Measurements from ENCODE around the gene SERPINB10.
A peak's percentile ranks its signal among the peaks of the same experiment; 100 is the strongest.

The SERPINB10 gene

GRCh38 chr18:63890950-63891304 is 16.8 kb upstream of the SERPINB10 start:
- Histone ChIP-seq H3K27me3 (replicated peaks; ENCODE audit: insufficient read depth, low read length) (no peaks in the 10 kb centered on the region), H3K36me3 (replicated peaks; ENCODE audit: insufficient read depth, low read length) (no peaks in the 10 kb centered on the region), H4K20me1 (ENCODE audit: insufficient read depth, low read length) (no peaks in the 10 kb centered on the region), H3K9me2 (replicated peaks; ENCODE audit: insufficient read depth, low read length) (no peaks in the 10 kb centered on the region), H3K4me2 (ENCODE audit: low read depth, low read length) (no peak overlapping the region), H3K4me1 (ENCODE audit: low read length) (no peaks in the 10 kb centered on the region), H3K79me2 (ENCODE audit: low read length) (no peaks in the 10 kb centered on the region), H3K9me3 (replicated peaks; ENCODE audit: insufficient read depth, low read length) (no peaks in the 10 kb centered on the region), H3K4me3 (ENCODE audit: low read length) (no peak overlapping the region), H3K9ac (ENCODE audit: low read length) (no peak overlapping the region), H3F3A (ENCODE audit: insufficient read depth, low read length) (no peaks in the 10 kb centered on the region), H3K27ac (ENCODE audit: low read length) (no peak overlapping the region), H2AFZ (ENCODE audit: low read length) (no peak overlapping the region)
- TF ChIP-seq CTCF (IDR thresholded peaks at IDR 0.05; ENCODE audit: low read length) (peak; percentile 39; the same call in 1 of the 2 replicates), EZH2 (optimal IDR thresholded peaks at IDR 0.05; ENCODE audit: low read depth, low read length) (no peak)
- no peak for DNase-seq

GRCh38 chr18:63892566-63892965 is 15.2 kb upstream of the SERPINB10 start:
- Histone ChIP-seq H3K4me1 (ENCODE audit: low read length) (no peaks in the 10 kb centered on the region), H3K27ac (ENCODE audit: low read length) (no peak overlapping the region), H3K4me3 (ENCODE audit: low read length) (no peak overlapping the region), H3K36me3 (replicated peaks; ENCODE audit: insufficient read depth, low read length) (no peaks in the 10 kb centered on the region), H3K4me2 (ENCODE audit: low read depth, low read length) (no peak overlapping the region), H3K27me3 (replicated peaks; ENCODE audit: insufficient read depth, low read length) (no peaks in the 10 kb centered on the region), H2AFZ (ENCODE audit: low read length) (no peak overlapping the region), H3K79me2 (ENCODE audit: low read length) (no peaks in the 10 kb centered on the region), H3K9me3 (replicated peaks; ENCODE audit: insufficient read depth, low read length) (no peaks in the 10 kb centered on the region), H3K9ac (ENCODE audit: low read length) (no peak overlapping the region), H4K20me1 (ENCODE audit: insufficient read depth, low read length) (no peaks in the 10 kb centered on the region), H3F3A (ENCODE audit: insufficient read depth, low read length) (no peaks in the 10 kb centered on the region), H3K9me2 (replicated peaks; ENCODE audit: insufficient read depth, low read length) (no peaks in the 10 kb centered on the region)
- TF ChIP-seq EZH2 (optimal IDR thresholded peaks at IDR 0.05; ENCODE audit: low read depth, low read length), result no peak
- no peak for TF ChIP-seq CTCF (IDR thresholded peaks at IDR 0.05; ENCODE audit: low read length)
- no peak for TF ChIP-seq EZH2phosphoT487 (IDR thresholded peaks at IDR 0.05; ENCODE audit: low read length)
- no peak for DNase-seq

- no peak overlapping the region for H3K27ac ChIP-seq (ENCODE audit: low read length)
- H2AFZ ChIP-seq (ENCODE audit: low read length), result no peak overlapping the region
Observed at GRCh38 chr18:63894106-63894772, 13.5 kb upstream of the SERPINB10 start.

More at GRCh38 chr18:63894106-63894772, 13.5 kb upstream of the SERPINB10 start:
- Histone ChIP-seq H3K9ac (ENCODE audit: low read length) (no peak overlapping the region), H3K79me2 (ENCODE audit: low read length) (no peaks in the 10 kb centered on the region), H4K20me1 (ENCODE audit: insufficient read depth, low read length) (no peaks in the 10 kb centered on the region), H3K9me3 (replicated peaks; ENCODE audit: insufficient read depth, low read length) (no peaks in the 10 kb centered on the region), H3F3A (ENCODE audit: insufficient read depth, low read length) (no peaks in the 10 kb centered on the region), H3K4me3 (ENCODE audit: low read length) (no peak overlapping the region), H3K4me1 (ENCODE audit: low read length) (no peaks in the 10 kb centered on the region), H3K36me3 (replicated peaks; ENCODE audit: insufficient read depth, low read length) (no peaks in the 10 kb centered on the region), H3K27me3 (replicated peaks; ENCODE audit: insufficient read depth, low read length) (no peaks in the 10 kb centered on the region), H3K4me2 (ENCODE audit: low read depth, low read length) (no peak overlapping the region), H3K9me2 (replicated peaks; ENCODE audit: insufficient read depth, low read length) (no peaks in the 10 kb centered on the region)
- TF ChIP-seq EZH2phosphoT487 (IDR thresholded peaks at IDR 0.05; ENCODE audit: low read length) (no peak), CTCF (IDR thresholded peaks at IDR 0.05; ENCODE audit: low read length) (no peak), EZH2 (optimal IDR thresholded peaks at IDR 0.05; ENCODE audit: low read depth, low read length) (no peak)
- no peak for DNase-seq
